NCI-H2196 (cell line): ENCODE results near the gene LINGO3.
A peak's percentile ranks its signal among the peaks of the same experiment; 100 is the strongest.

Source experiments
- DNase-seq: peaks from one replicate; lab custom pipeline; 2025; ENCODE audit not compliant: unreplicated experiment; lab: John Stamatoyannopoulos, UW

LINGO3 gene

GRCh38 chr19:2328401-2329148 is 20.6 kb upstream of the LINGO3 start, which contains the start of the genes LSM7 and SPPL2B:
LSM7 (minus strand) TSS chr19:2328586; CDS start chr19:2328566, 20 bp downstream.
SPPL2B (plus strand) TSS chr19:2328684; CDS start chr19:2328710, 26 bp downstream.
- peak; percentile 93 for DNase-seq

- peak; percentile 59 for DNase-seq
Observed at GRCh38 chr19:2327773-2328400, 19.9 kb upstream of the LINGO3 start.

GRCh38 chr19:2326699-2327360 is 18.9 kb upstream of the LINGO3 start:
- no peak for DNase-seq

GRCh38 chr19:2325281-2326046 is 17.5 kb upstream of the LINGO3 start:
- no peak for DNase-seq

- no peak for DNase-seq
Observed at GRCh38 chr19:2324220-2324948, 16.4 kb upstream of the LINGO3 start.

- no peak for DNase-seq
Observed at GRCh38 chr19:2323707-2324106, 15.8 kb upstream of the LINGO3 start.

GRCh38 chr19:2321565-2322283 is 13.8 kb upstream of the LINGO3 start:
- no peak for DNase-seq

GRCh38 chr19:2320939-2321338 is 13.0 kb upstream of the LINGO3 start:
- no peak for DNase-seq

- DNase-seq: no peak
Observed at GRCh38 chr19:2320049-2320448, 12.1 kb upstream of the LINGO3 start.

GRCh38 chr19:2319551-2319950 is 11.6 kb upstream of the LINGO3 start:
- no peak for DNase-seq

GRCh38 chr19:2318923-2319322 is 11.0 kb upstream of the LINGO3 start:
- no peak for DNase-seq

- DNase-seq: no peak
Observed at GRCh38 chr19:2317756-2318155, 9.8 kb upstream of the LINGO3 start.

GRCh38 chr19:2317300-2317699 is 9.3 kb upstream of the LINGO3 start:
- no peak for DNase-seq

GRCh38 chr19:2315818-2316353 is 7.9 kb upstream of the LINGO3 start:
- DNase-seq: no peak

GRCh38 chr19:2315121-2315817 is 7.3 kb upstream of the LINGO3 start:
- DNase-seq: no peak

- peak; percentile 35 for DNase-seq
Observed at GRCh38 chr19:2312820-2313501, 5.0 kb upstream of the LINGO3 start.

GRCh38 chr19:2311093-2311492 is 3.1 kb upstream of the LINGO3 start:
- no peak for DNase-seq

GRCh38 chr19:2309734-2310362 is 1.9 kb upstream of the LINGO3 start:
- DNase-seq: peak; percentile 49
